K562 (cell line): ENCODE data around the gene IRF3. TPM values are rescaled to one million over a fixed set of nuclear protein-coding genes. Genes with fewer than 3 reads are reported as not detected.

Experiments
- ARID1B ChIP-seq: fragments of 450-650 bp; IDR thresholded peaks from 2 replicates; pipeline ENCODE4 v1.6.1; 2016; ENCODE audit warnings: antibody characterized with exemption, mild to moderate bottlenecking, inconsistent platforms
- CEBPG ChIP-seq, 3 experiments: fragments of 200-800 bp in 1 of 3; sonication (Bioruptor generic) in 1 of 3; sonication (generic) in 1 of 3; formaldehyde crosslinking in 1 of 3; IDR thresholded peaks in 2 of 3; conservative IDR thresholded peaks in 1 of 3; 2 replicates each; pipeline versions ENCODE4 v1.6.1 to v1.8.0; 2016 to 2022; ENCODE audit warnings: missing compliant biosample characterization in 2 of 3, missing genetic modification characterization in 2 of 3, mild to moderate bottlenecking in 1 of 3, missing genetic modification reagents in 1 of 3
- E2F3 ChIP-seq: fragments of 250-450 bp; sonication (Bioruptor Pico); IDR thresholded peaks from 2 replicates; pipeline ENCODE4 v1.4.0; 2020; ENCODE audit warnings: mild to moderate bottlenecking
- EP400 ChIP-seq: fragments of 450-650 bp; IDR thresholded peaks from 2 replicates; pipeline ENCODE4 v1.6.1; 2017; ENCODE audit warnings: antibody characterized with exemption, mild to moderate bottlenecking, moderate library complexity
- ESRRB ChIP-seq: fragments of 250-450 bp; sonication (Bioruptor Pico); IDR thresholded peaks from 2 replicates; pipeline ENCODE4 v1.5.0; 2020; ENCODE audit warnings: mild to moderate bottlenecking, moderate library complexity, borderline replicate concordance
- FOXJ2 ChIP-seq: fragments of 200-800 bp; sonication (Bioruptor generic); IDR thresholded peaks from 2 replicates; pipeline ENCODE4 v1.6.1; 2016; ENCODE audit warnings: missing genetic modification characterization, missing compliant biosample characterization
- FOXP4 ChIP-seq: sonication (generic); formaldehyde crosslinking; IDR thresholded peaks from 2 replicates; pipeline ENCODE4 v1.8.0; 2022; ENCODE audit warnings: mild to moderate bottlenecking, missing genetic modification reagents, borderline replicate concordance
- HDAC1 ChIP-seq, 2 experiments: fragments of 450-650 bp; IDR thresholded peaks; 2 replicates each; pipeline ENCODE4 v1.6.1; 2016 to 2017; ENCODE audit warnings: inconsistent platforms in 1 of 2, mild to moderate bottlenecking in 1 of 2, moderate library complexity in 1 of 2
- L3MBTL2 ChIP-seq: fragments of 450-650 bp; IDR thresholded peaks from 2 replicates; pipeline ENCODE4 v1.6.1; 2016; ENCODE audit warnings: mild to moderate bottlenecking, moderate library complexity
- PKNOX1 ChIP-seq: fragments of 450-650 bp; IDR thresholded peaks from 2 replicates; pipeline ENCODE4 v1.6.1; 2016
- PPARD ChIP-seq: fragments of 250-450 bp; sonication (Bioruptor Pico); IDR thresholded peaks from 2 replicates; pipeline ENCODE4 v1.8.0; 2022; ENCODE audit warnings: inconsistent platforms, mild to moderate bottlenecking, moderate library complexity
- RHOXF2B ChIP-seq: fragments of 250-450 bp; sonication (Bioruptor Pico); conservative IDR thresholded peaks from 2 replicates; pipeline ENCODE4 v1.5.1; 2021
- TAF7 ChIP-seq: fragments of 450-650 bp; IDR thresholded peaks from 2 replicates; pipeline ENCODE4 v1.6.1; 2016; ENCODE audit warnings: missing genetic modification characterization, missing compliant biosample characterization
- TBP ChIP-seq: optimal IDR thresholded peaks from 2 replicates; pipeline ENCODE3; 2011; ENCODE audit warnings: low read depth, low read length, improper control_type of control experiment
- TEAD4 ChIP-seq, 2 experiments: sonication (generic) in 1 of 2; formaldehyde crosslinking in 1 of 2; IDR thresholded peaks; 2 replicates each; pipeline versions ENCODE4 v1.6.1 to v1.8.0; 2012 to 2022; ENCODE audit warnings: borderline replicate concordance in 1 of 2, inconsistent platforms in 1 of 2, low read length in 1 of 2, mild to moderate bottlenecking in 1 of 2, missing genetic modification reagents in 1 of 2
- THAP12 ChIP-seq: fragments of 250-450 bp; sonication (Bioruptor Pico); IDR thresholded peaks from 2 replicates; pipeline ENCODE4 v1.9.0; 2021; ENCODE audit warnings: mild to moderate bottlenecking, inconsistent platforms
- ZBTB2 ChIP-seq: fragments of 450-650 bp; IDR thresholded peaks from 2 replicates; pipeline ENCODE4 v1.6.1; 2016; ENCODE audit warnings: antibody characterized with exemption
- ZBTB7A ChIP-seq: IDR thresholded peaks from 2 replicates; pipeline ENCODE4 v1.6.1; 2011; ENCODE audit warnings: low read depth, mild to moderate bottlenecking, low read length, moderate library complexity, borderline replicate concordance; ENCODE audit not compliant: control insufficient read depth
- ZKSCAN3 ChIP-seq: fragments of 250-450 bp; sonication (Bioruptor Pico); IDR thresholded peaks from 2 replicates; pipeline ENCODE4 v1.4.0; 2020
- ZNF24 ChIP-seq: fragments of 450-650 bp; IDR thresholded peaks from 2 replicates; pipeline ENCODE4 v1.6.1; 2016
- ZNF274 ChIP-seq: IDR thresholded peaks from 2 replicates; pipeline ENCODE4 v1.6.1; 2011; ENCODE audit warnings: low read depth, mild to moderate bottlenecking, low read length, moderate library complexity, borderline replicate concordance
- polyA plus RNA-seq, 8 experiments: library from polyadenylated mRNA; depleted of rRNA in 4 of 8; stranded (reverse) in 5 of 8; unstranded in 3 of 8; fragments of >200 nt; fragmentation: Nextera tagmentation in 2 of 8; fragmentation: Illumina TruSeq in 1 of 8; extraction: Ambion mirVana in 2 of 8; extraction: Trizol in 1 of 8; gene quantifications; 2 replicates each; pipeline versions ENCODE4 v1.2.1 to v1.2.3, GENCODE V29; 2011 to 2014; ENCODE audit warnings: inconsistent platforms in 1 of 8, missing spikeins in 1 of 8
- total RNA-seq, 7 experiments: library from RNA; depleted of rRNA in 6 of 7; stranded (reverse); fragments of >200 nt in 6 of 7; fragmentation: Illumina TruSeq in 2 of 7; extraction: Trizol in 2 of 7; gene quantifications; 2 replicates each; pipeline versions ENCODE4 v1.2.1 to v1.2.3, GENCODE V29; 2011 to 2021; ENCODE audit warnings: low replicate concordance in 1 of 7

The IRF3 gene
- total and polyA plus RNA-seq, 9 of the 15 experiments (the other 6 are each of a cell fraction or from before 2014, with no cell fraction given) = 7.5 to 145 (median 65.4) TPM

- TF ChIP-seq PKNOX1 = peak; percentile 63
- TF ChIP-seq L3MBTL2 = peak; percentile 65; the same call in 1 of the 2 replicates
- peak; percentile 79 for TF ChIP-seq THAP12 (CRISPR knock-in tag)
- TF ChIP-seq TEAD4 (IDR thresholded peaks at IDR 0.05; ENCODE audit: low read length) = no peak; the same call in 1 of the 2 replicates
- TF ChIP-seq TEAD4 (CRISPR knock-in tag; IDR thresholded peaks at IDR 0.05; ENCODE audit: borderline replicate concordance) = no peak
- no peak for TF ChIP-seq ARID1B
- peak; percentile 89 for TF ChIP-seq CEBPG (CRISPR knock-in tag; IDR thresholded peaks at IDR 0.05)
- peak; percentile 79 to 93 for TF ChIP-seq CEBPG (tag; conservative IDR thresholded peaks at IDR 0.05 in 1 of 2, IDR thresholded peaks at IDR 0.05 in 1 of 2)
- TF ChIP-seq ZBTB7A = no peak
- TF ChIP-seq ZBTB2 = 0 out of 2 replicates have a peak, but pooled peaks have one; percentile 34
- TF ChIP-seq E2F3 (CRISPR knock-in tag) = peak; percentile 79; the same call in 1 of the 2 replicates
- peak; percentile 71 for TF ChIP-seq EP400
- TF ChIP-seq PPARD = no peak
- no peak for TF ChIP-seq ESRRB (CRISPR knock-in tag)
- no peak for TF ChIP-seq ZNF274
- no peak for TF ChIP-seq RHOXF2B (CRISPR knock-in tag)
- TF ChIP-seq HDAC1 (IDR thresholded peaks at IDR 0.05) = no peak; a peak in 1 of 4 replicates
- TF ChIP-seq FOXJ2 (tag) = peak; percentile 82
- no peak for TF ChIP-seq ZKSCAN3 (CRISPR knock-in tag)
- 0 out of 2 replicates have a peak, but pooled peaks have one; percentile 22 for TF ChIP-seq TAF7 (tag)
- TF ChIP-seq ZNF24 = no peak
- peak; percentile 59 for TF ChIP-seq TBP
- TF ChIP-seq FOXP4 (CRISPR knock-in tag) = no peak
Observed at GRCh38 chr19:49641688-49642491, 23.8 kb downstream of the IRF3 start, which contains the start of gene SCAF1 (continued).
